Measurements from ENCODE around the gene SCFD2.

The SCFD2 gene

DNA sequence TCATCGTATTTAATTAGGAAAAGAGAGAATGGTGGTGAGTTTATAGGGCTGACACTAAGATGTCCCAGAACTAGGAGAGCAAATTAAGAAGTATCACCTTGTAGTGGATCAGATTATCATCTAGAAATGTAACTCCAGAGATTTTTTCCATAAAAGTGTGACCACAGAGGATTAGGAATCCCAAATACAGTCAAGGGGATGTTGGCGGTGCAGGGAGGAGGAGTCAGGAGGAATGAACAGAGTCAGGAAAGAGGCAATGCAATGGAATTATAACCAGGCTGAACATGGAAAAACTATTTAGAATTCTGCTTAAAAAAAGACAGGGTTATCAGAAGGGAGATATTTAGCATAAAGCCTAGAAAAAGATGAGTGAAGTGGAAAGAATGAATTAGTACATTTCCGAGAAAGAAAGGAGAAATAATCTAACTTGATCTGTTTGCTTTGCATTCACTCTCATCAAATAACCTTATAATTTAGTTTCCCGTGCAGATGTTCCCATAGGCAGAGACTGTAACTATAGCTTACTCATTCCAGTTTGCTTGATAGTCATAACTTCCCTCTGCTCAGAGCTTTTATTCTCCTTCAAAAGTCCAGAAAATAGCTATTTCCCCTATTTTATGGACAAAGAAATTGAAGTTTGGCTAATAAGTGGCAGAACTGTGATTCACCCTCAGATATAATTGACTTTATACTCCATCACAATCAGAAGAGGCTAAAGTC is 56.4 kb downstream of the SCFD2 start:
- H2AFZ ChIP-seq (ENCODE audit: low read depth, low read length): no peak overlapping the region
- H3K27ac ChIP-seq (ENCODE audit: low read length): no peak overlapping the region
- ATAC-seq (ENCODE audit: insufficient read depth, low read depth): no peak

DNA sequence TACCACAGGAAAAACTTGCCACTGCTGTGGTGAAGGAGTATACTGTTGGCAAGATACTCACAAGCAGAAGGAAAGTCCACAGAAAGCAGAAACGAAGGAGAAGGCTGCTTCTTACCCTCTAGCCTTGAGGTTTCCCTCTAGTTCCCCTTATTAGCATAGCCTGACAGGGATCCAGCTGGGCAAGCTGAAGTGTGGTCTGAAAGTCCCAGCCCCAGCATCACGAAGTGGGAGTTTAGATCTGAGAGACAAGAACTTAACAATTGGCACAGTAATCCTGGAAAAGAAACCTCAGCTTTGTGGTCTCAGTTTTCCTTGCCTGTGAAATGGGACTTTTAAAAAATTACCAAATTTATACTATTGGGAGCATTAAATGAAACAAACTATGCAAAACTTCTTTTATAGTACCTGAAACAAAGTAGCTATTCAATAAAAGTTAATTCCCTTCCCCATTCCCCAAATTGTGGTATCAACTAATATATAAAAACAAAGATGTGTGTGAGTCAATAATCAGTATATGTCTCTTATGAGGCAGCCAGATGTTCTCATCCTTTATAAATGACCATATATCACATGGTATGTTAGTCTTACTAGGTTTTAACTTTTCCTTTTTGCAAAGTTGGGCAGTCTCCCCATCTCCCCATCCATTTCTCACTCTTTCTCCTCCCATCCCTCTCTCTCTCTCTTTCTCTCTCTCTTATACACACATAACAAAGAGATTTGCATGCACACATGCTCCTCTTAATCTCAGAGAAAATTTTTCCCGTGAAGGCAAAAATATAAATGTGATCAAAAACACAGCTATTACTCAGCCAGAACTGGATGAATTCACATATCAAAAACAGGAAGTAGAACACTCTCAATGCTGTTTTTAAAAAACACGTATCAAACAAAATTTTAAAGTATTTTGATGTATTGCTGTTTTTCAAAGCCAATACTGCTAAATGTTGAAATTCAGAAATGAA is 57.8 kb downstream of the SCFD2 start:
- no peak overlapping the region for H3K4me3 ChIP-seq (ENCODE audit: low read depth in 1 of 2, low read length in 2 of 2)
- H3K27me3 ChIP-seq (ENCODE audit: insufficient read depth, low read length, poor library complexity): no peaks in the 10 kb centered on the region
- TF ChIP-seq, protein P1, sequence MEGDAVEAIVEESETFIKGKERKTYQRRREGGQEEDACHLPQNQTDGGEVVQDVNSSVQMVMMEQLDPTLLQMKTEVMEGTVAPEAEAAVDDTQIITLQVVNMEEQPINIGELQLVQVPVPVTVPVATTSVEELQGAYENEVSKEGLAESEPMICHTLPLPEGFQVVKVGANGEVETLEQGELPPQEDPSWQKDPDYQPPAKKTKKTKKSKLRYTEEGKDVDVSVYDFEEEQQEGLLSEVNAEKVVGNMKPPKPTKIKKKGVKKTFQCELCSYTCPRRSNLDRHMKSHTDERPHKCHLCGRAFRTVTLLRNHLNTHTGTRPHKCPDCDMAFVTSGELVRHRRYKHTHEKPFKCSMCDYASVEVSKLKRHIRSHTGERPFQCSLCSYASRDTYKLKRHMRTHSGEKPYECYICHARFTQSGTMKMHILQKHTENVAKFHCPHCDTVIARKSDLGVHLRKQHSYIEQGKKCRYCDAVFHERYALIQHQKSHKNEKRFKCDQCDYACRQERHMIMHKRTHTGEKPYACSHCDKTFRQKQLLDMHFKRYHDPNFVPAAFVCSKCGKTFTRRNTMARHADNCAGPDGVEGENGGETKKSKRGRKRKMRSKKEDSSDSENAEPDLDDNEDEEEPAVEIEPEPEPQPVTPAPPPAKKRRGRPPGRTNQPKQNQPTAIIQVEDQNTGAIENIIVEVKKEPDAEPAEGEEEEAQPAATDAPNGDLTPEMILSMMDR (IDR thresholded peaks at IDR 0.05; ENCODE audit: borderline replicate concordance, extremely low read depth, low read length, poor library complexity, severe bottlenecking): no peak
- no peak for TF ChIP-seq EZH2 (IDR thresholded peaks at IDR 0.05; ENCODE audit: borderline replicate concordance, low read depth, low read length, severe bottlenecking)
- H2AFZ ChIP-seq (ENCODE audit: low read depth, low read length): no peak overlapping the region
- DNase-seq (no peak), ATAC-seq (ENCODE audit: insufficient read depth, low read depth) (no peak)
- H3K27ac ChIP-seq (ENCODE audit: low read length): no peak overlapping the region
- no peaks in the 10 kb centered on the region for H3K4me1 ChIP-seq (ENCODE audit: insufficient read depth, low read length)
- no peaks in the 10 kb centered on the region for H3K79me2 ChIP-seq (ENCODE audit: insufficient read depth, low read length)
- H3K9ac ChIP-seq (ENCODE audit: low read depth, low read length): no peak overlapping the region
- no peaks in the 10 kb centered on the region for H3K9me3 ChIP-seq (ENCODE audit: insufficient read depth, low read length, severe bottlenecking)
- no peak overlapping the region for H3K4me2 ChIP-seq (ENCODE audit: insufficient read depth, low read length)
- H3K36me3 ChIP-seq (ENCODE audit: insufficient read depth, low read length): peaks cover 14% of the 10 kb centered on the region
- H4K20me1 ChIP-seq (ENCODE audit: insufficient read depth, low read length): no peaks in the 10 kb centered on the region

More for the DNA sequence above, 56.4 kb downstream of the SCFD2 start:
- Histone ChIP-seq H3K9me3 (ENCODE audit: insufficient read depth, low read length, severe bottlenecking) (no peaks in the 10 kb centered on the region), H3K4me3 (ENCODE audit: low read depth in 1 of 2, low read length in 2 of 2) (no peak overlapping the region), H3K4me1 (ENCODE audit: insufficient read depth, low read length) (no peaks in the 10 kb centered on the region), H3K27me3 (ENCODE audit: insufficient read depth, low read length, poor library complexity) (no peaks in the 10 kb centered on the region), H3K79me2 (ENCODE audit: insufficient read depth, low read length) (no peaks in the 10 kb centered on the region), H3K9ac (ENCODE audit: low read depth, low read length) (no peak overlapping the region), H4K20me1 (ENCODE audit: insufficient read depth, low read length) (no peaks in the 10 kb centered on the region), H3K4me2 (ENCODE audit: insufficient read depth, low read length) (no peak overlapping the region), H3K36me3 (ENCODE audit: insufficient read depth, low read length) (peaks cover 15% of the 10 kb centered on the region)
- TF ChIP-seq, protein P1 (IDR thresholded peaks at IDR 0.05; ENCODE audit: borderline replicate concordance, extremely low read depth, low read length, poor library complexity, severe bottlenecking): no peak
- no peak for TF ChIP-seq EZH2 (IDR thresholded peaks at IDR 0.05; ENCODE audit: borderline replicate concordance, low read depth, low read length, severe bottlenecking)
- no peak for DNase-seq

DNA sequence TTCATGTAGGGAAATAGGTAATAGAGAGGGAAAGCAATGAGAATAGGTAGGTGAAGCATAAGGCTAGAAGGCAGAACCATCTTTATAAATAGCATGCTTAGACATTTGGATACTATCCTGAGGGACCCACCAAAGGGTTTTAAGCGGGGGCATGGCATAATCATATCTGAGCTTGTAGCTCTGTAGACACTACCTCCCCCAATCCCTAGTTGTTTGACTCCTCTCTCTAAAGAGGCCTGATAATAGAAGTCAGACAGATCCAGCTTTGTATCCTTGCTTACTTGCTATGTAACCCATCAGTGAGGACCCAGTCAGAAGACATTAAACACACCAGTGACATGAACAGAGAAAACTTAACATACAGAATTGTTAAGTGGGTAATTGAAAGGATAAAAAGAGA is 58.7 kb downstream of the SCFD2 start:
- H2AFZ ChIP-seq (ENCODE audit: low read depth, low read length): no peak overlapping the region
- DNase-seq (no peak), ATAC-seq (ENCODE audit: insufficient read depth, low read depth) (no peak)
- H4K20me1 ChIP-seq (ENCODE audit: insufficient read depth, low read length): no peaks in the 10 kb centered on the region
- H3K36me3 ChIP-seq (ENCODE audit: insufficient read depth, low read length): peaks cover 14% of the 10 kb centered on the region
- H3K9ac ChIP-seq (ENCODE audit: low read depth, low read length): no peak overlapping the region
- H3K9me3 ChIP-seq (ENCODE audit: insufficient read depth, low read length, severe bottlenecking): no peaks in the 10 kb centered on the region
- H3K27me3 ChIP-seq (ENCODE audit: insufficient read depth, low read length, poor library complexity): no peaks in the 10 kb centered on the region
- no peaks in the 10 kb centered on the region for H3K4me1 ChIP-seq (ENCODE audit: insufficient read depth, low read length)
- TF ChIP-seq, protein P1 (IDR thresholded peaks at IDR 0.05; ENCODE audit: borderline replicate concordance, extremely low read depth, low read length, poor library complexity, severe bottlenecking): no peak
- TF ChIP-seq EZH2 (IDR thresholded peaks at IDR 0.05; ENCODE audit: borderline replicate concordance, low read depth, low read length, severe bottlenecking): no peak
- no peak overlapping the region for H3K27ac ChIP-seq (ENCODE audit: low read length)
- no peak overlapping the region for H3K4me2 ChIP-seq (ENCODE audit: insufficient read depth, low read length)
- no peaks in the 10 kb centered on the region for H3K79me2 ChIP-seq (ENCODE audit: insufficient read depth, low read length)
- no peak overlapping the region for H3K4me3 ChIP-seq (ENCODE audit: low read depth in 1 of 2, low read length in 2 of 2)

Data from DND-41 (cell line).